SK-N-SH (cell line): ENCODE measurements around the gene CFAP299. TPM values are rescaled to one million over a fixed set of nuclear protein-coding genes. Genes with fewer than 3 reads are reported as not detected.

Experiments
- CTCF ChIA-PET: fragments of 300-600, 350-600 bp; formaldehyde crosslinking; extraction: SDS; loops from one replicate; lab custom pipeline; 2021; lab: Yijun Ruan, JAX
- POLR2A ChIA-PET: fragments of 350-600 bp; sonication (Branson Sonifier 250); formaldehyde crosslinking; extraction: SDS; loops from one replicate; lab custom pipeline; 2020; ENCODE audit warnings: antibody characterized with exemption, inconsistent platforms; lab: Yijun Ruan, JAX
- DNase-seq: peaks from one replicate; pipeline ENCODE4 v3.0.0; 2012
- H2AFZ ChIP-seq: fragments of 200-600 bp; sonication (generic); 2 replicates; pipeline ENCODE4 v1.8.1; 2016; ENCODE audit warnings: antibody characterized with exemption, mild to moderate bottlenecking, low read depth
- H3F3A ChIP-seq: fragments of 200-600 bp; sonication (generic); replicated peaks from 2 replicates; pipeline ENCODE3; 2016; ENCODE audit warnings: antibody characterized with exemption, mild to moderate bottlenecking; ENCODE audit not compliant: insufficient read depth
- H3K27ac ChIP-seq, 2 experiments: fragments of 200-500 bp in 1 of 2; fragments of 200-600 bp in 1 of 2; sonication (Bioruptor generic) in 1 of 2; sonication (generic), shearing (Covaris generic) in 1 of 2; 2 replicates each; pipeline versions ENCODE4 v1.5.1 to v1.6.1; 2014 to 2016; ENCODE audit warnings: low read depth in 2 of 2, inconsistent platforms in 1 of 2, low read length in 1 of 2, mild to moderate bottlenecking in 1 of 2, mixed read lengths in 1 of 2
- H3K27me3 ChIP-seq: fragments of 200-600 bp; sonication (generic), shearing (Covaris generic); 2 replicates; pipeline ENCODE4 v1.6.1; 2016; ENCODE audit warnings: mixed run types; ENCODE audit not compliant: insufficient read depth
- H3K36me3 ChIP-seq, 2 experiments: fragments of 200-500 bp in 1 of 2; fragments of 200-600 bp in 1 of 2; sonication (Bioruptor generic) in 1 of 2; sonication (generic) in 1 of 2; replicated peaks in 1 of 2; 2 replicates each; pipeline versions ENCODE3 to v1.5.1; 2014 to 2016; ENCODE audit warnings: low read length in 1 of 2, mild to moderate bottlenecking in 1 of 2; ENCODE audit not compliant: insufficient read depth in 2 of 2, control insufficient read depth in 1 of 2
- H3K4me1 ChIP-seq, 2 experiments: fragments of 200-500 bp in 1 of 2; fragments of 200-600 bp in 1 of 2; sonication (Bioruptor generic) in 1 of 2; sonication (generic), shearing (Covaris generic) in 1 of 2; 2 replicates each; pipeline versions ENCODE4 v1.5.1 to v1.6.1; 2014 to 2016; ENCODE audit warnings: low read depth in 1 of 2, low read length in 1 of 2, mixed run types in 1 of 2; ENCODE audit not compliant: insufficient read depth in 2 of 2, control insufficient read depth in 1 of 2
- H3K4me2 ChIP-seq: fragments of 200-600 bp; sonication (generic), shearing (Covaris generic); 2 replicates; pipeline ENCODE4 v1.6.1; 2017; ENCODE audit warnings: mixed run types
- H3K4me3 ChIP-seq, 2 experiments: fragments of 200-500 bp in 1 of 2; fragments of 200-600 bp in 1 of 2; sonication (Bioruptor generic) in 1 of 2; sonication (generic), shearing (Covaris generic) in 1 of 2; 2 replicates each; pipeline versions ENCODE4 v1.5.1 to v1.8.1; 2014 to 2016; ENCODE audit warnings: low read depth in 2 of 2, inconsistent platforms in 1 of 2, low read length in 1 of 2, mild to moderate bottlenecking in 1 of 2, mixed read lengths in 1 of 2, moderate library complexity in 1 of 2
- H3K79me2 ChIP-seq: fragments of 200-600 bp; sonication (generic); 2 replicates; pipeline ENCODE4 v1.8.1; 2017; ENCODE audit warnings: mild to moderate bottlenecking; ENCODE audit not compliant: insufficient read depth
- H3K9ac ChIP-seq: fragments of 200-600 bp; sonication (generic); 2 replicates; pipeline ENCODE4 v1.6.1; 2017; ENCODE audit warnings: mixed run types
- H3K9me2 ChIP-seq: fragments of 200-600 bp; sonication (generic); 2 replicates; pipeline ENCODE4 v1.6.1; 2017; ENCODE audit warnings: mixed run types
- H3K9me3 ChIP-seq: fragments of 200-600 bp; sonication (generic); 2 replicates; pipeline ENCODE4 v1.6.1; 2017; ENCODE audit warnings: mixed run types, mild to moderate bottlenecking, moderate library complexity
- H4K20me1 ChIP-seq: fragments of 200-600 bp; sonication (generic); 2 replicates; pipeline ENCODE4 v1.6.1; 2017; ENCODE audit warnings: mild to moderate bottlenecking, mixed run types; ENCODE audit not compliant: insufficient read depth
- CHD2 ChIP-seq: fragments of 150-350 bp; IDR thresholded peaks from 2 replicates; pipeline ENCODE4 v1.6.1; 2018; ENCODE audit warnings: low read length; ENCODE audit not compliant: partially characterized antibody
- ELF1 ChIP-seq: IDR thresholded peaks from 2 replicates; pipeline ENCODE4 v1.4.0; 2012
- EP300 ChIP-seq, 2 experiments: IDR thresholded peaks; 2 replicates each; pipeline versions ENCODE4 v1.4.0 to v1.6.1; 2012; ENCODE audit warnings: borderline replicate concordance in 1 of 2, low read depth in 1 of 2, low read length in 1 of 2
- EZH2phosphoT487 ChIP-seq: fragments of 200-600 bp; sonication (generic); IDR thresholded peaks from 2 replicates; pipeline ENCODE4 v1.6.1; 2017; ENCODE audit warnings: low read depth, mixed run types, mild to moderate bottlenecking, antibody characterized with exemption, moderate library complexity, borderline replicate concordance
- FOXJ3 ChIP-seq: sonication (generic); formaldehyde crosslinking; IDR thresholded peaks from 2 replicates; pipeline ENCODE4 v1.5.1; 2020; ENCODE audit warnings: mild to moderate bottlenecking, missing genetic modification reagents
- GABPA ChIP-seq: IDR thresholded peaks from 2 replicates; pipeline ENCODE4 v1.4.0; 2012; ENCODE audit warnings: low read depth, mild to moderate bottlenecking
- JUND ChIP-seq: IDR thresholded peaks from 2 replicates; pipeline ENCODE4 v1.4.0; 2012
- NRF1 ChIP-seq: IDR thresholded peaks from 2 replicates; pipeline ENCODE4 v1.6.1; 2012; ENCODE audit warnings: low read depth, mild to moderate bottlenecking, low read length
- RFX5 ChIP-seq: IDR thresholded peaks from 2 replicates; pipeline ENCODE4 v1.6.1; 2012; ENCODE audit warnings: mild to moderate bottlenecking, improper control_type of control experiment, low read length
- RXRA ChIP-seq: IDR thresholded peaks from 2 replicates; pipeline ENCODE4 v1.4.0; 2012; ENCODE audit warnings: low read depth, mild to moderate bottlenecking, borderline replicate concordance
- SIN3A ChIP-seq: IDR thresholded peaks from 2 replicates; pipeline ENCODE4 v1.6.1; 2012; ENCODE audit warnings: low read depth, mild to moderate bottlenecking, low read length, moderate library complexity, borderline replicate concordance
- SMC3 ChIP-seq: IDR thresholded peaks from 2 replicates; pipeline ENCODE4 v1.6.1; 2012; ENCODE audit warnings: low read depth, low read length, improper control_type of control experiment
- TCF12 ChIP-seq: IDR thresholded peaks from 2 replicates; pipeline ENCODE4 v1.4.0; 2012
- TEAD4 ChIP-seq: IDR thresholded peaks from 2 replicates; pipeline ENCODE4 v1.4.0; 2012; ENCODE audit warnings: mild to moderate bottlenecking, borderline replicate concordance; ENCODE audit not compliant: insufficient read depth
- WGBS: methylation state at CpG from one replicate; pipeline ENCODE4 v1.1.6; 2017; ENCODE audit warnings: low lambda C conversion rate; 5-methylcytosine and 5-hydroxymethylcytosine counted together
- polyA plus RNA-seq, 3 experiments: library from polyadenylated mRNA; depleted of rRNA; stranded (reverse); fragments of >200 nt; gene quantifications; 2 replicates each; pipeline ENCODE4 v1.2.3, GENCODE V29; 2012
- TF ChIP-seq, protein P1 (sequence below): fragments of 150-350 bp; IDR thresholded peaks from 2 replicates; pipeline ENCODE4 v1.6.1; 2017; ENCODE audit warnings: antibody characterized with exemption, low read length, low read depth, borderline replicate concordance
- TF ChIP-seq, protein P2 (sequence below): fragments of 200-600 bp; sonication (generic); IDR thresholded peaks from 2 replicates; pipeline ENCODE4 v1.6.1; 2017; ENCODE audit warnings: antibody characterized with exemption, mild to moderate bottlenecking, moderate library complexity
- TF ChIP-seq, protein P3 (sequence below): IDR thresholded peaks from 2 replicates; pipeline ENCODE4 v1.4.0; 2012; ENCODE audit warnings: low read depth, borderline replicate concordance
- TF ChIP-seq, protein P4 (sequence below): IDR thresholded peaks from 2 replicates; pipeline ENCODE4; 2012

Gene CFAP299
- polyA plus RNA-seq, 1 of the 3 experiments (the other 2 are of a cell fraction) = 1.2 TPM

DNA sequence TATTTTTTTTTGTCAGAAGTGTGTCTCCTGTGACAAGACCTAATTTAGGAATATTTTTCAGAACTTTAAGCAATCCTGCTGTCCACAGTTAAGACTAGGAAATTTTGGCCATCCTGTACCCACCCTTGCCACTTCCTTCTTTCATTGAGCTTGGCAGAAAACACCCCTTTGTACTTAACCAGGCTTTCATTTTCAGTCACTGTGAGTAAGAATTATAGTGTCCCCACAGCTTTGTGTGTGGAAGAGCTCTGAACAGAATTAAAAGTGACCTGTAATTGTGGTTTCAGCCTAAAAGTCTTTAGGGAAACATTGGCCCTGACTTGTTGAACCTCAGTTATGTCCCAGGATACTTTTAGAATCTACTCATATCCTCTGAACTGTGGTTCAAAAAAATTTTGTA, 541.3 kb downstream of the CFAP299 start:
- Histone ChIP-seq H3K4me2 (no peak overlapping the region), H3K4me3 (no peak overlapping the region), H3K36me3 (no peaks in the 10 kb centered on the region), H3K9ac (no peak overlapping the region), H3K79me2 (no peaks in the 10 kb centered on the region), H3F3A (no peaks in the 10 kb centered on the region), H3K9me3 (no peaks in the 10 kb centered on the region), H3K9me2 (no peaks in the 10 kb centered on the region), H4K20me1 (no peaks in the 10 kb centered on the region), H3K27me3 (no peaks in the 10 kb centered on the region), H3K4me1 (no peaks in the 10 kb centered on the region), H3K27ac (no peak overlapping the region), H2AFZ (no peak overlapping the region)
- ChIA-PET CTCF (interaction anchor here (1.0 kb wide), 1 partner anchor 35 kb away, joined by 3 read pairs; no protein-coding TSS in a partner anchor), POLR2A (no interaction called here)
- no peak for DNase-seq
- TF ChIP-seq RXRA (no peak), RFX5 (no peak), EZH2phosphoT487 (no peak), SMC3 (no peak), NRF1 (no peak), FOXJ3 (CRISPR knock-in tag) (no peak), CHD2 (no peak), SIN3A (no peak), GABPA (no peak), ELF1 (no peak), TCF12 (no peak)
- TF ChIP-seq, protein P1, sequence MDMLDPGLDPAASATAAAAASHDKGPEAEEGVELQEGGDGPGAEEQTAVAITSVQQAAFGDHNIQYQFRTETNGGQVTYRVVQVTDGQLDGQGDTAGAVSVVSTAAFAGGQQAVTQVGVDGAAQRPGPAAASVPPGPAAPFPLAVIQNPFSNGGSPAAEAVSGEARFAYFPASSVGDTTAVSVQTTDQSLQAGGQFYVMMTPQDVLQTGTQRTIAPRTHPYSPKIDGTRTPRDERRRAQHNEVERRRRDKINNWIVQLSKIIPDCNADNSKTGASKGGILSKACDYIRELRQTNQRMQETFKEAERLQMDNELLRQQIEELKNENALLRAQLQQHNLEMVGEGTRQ = no peak
- TF ChIP-seq, protein P2, sequence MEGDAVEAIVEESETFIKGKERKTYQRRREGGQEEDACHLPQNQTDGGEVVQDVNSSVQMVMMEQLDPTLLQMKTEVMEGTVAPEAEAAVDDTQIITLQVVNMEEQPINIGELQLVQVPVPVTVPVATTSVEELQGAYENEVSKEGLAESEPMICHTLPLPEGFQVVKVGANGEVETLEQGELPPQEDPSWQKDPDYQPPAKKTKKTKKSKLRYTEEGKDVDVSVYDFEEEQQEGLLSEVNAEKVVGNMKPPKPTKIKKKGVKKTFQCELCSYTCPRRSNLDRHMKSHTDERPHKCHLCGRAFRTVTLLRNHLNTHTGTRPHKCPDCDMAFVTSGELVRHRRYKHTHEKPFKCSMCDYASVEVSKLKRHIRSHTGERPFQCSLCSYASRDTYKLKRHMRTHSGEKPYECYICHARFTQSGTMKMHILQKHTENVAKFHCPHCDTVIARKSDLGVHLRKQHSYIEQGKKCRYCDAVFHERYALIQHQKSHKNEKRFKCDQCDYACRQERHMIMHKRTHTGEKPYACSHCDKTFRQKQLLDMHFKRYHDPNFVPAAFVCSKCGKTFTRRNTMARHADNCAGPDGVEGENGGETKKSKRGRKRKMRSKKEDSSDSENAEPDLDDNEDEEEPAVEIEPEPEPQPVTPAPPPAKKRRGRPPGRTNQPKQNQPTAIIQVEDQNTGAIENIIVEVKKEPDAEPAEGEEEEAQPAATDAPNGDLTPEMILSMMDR = no peak
- TF ChIP-seq, protein P3, sequence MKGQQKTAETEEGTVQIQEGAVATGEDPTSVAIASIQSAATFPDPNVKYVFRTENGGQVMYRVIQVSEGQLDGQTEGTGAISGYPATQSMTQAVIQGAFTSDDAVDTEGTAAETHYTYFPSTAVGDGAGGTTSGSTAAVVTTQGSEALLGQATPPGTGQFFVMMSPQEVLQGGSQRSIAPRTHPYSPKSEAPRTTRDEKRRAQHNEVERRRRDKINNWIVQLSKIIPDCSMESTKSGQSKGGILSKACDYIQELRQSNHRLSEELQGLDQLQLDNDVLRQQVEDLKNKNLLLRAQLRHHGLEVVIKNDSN = no peak

DNA sequence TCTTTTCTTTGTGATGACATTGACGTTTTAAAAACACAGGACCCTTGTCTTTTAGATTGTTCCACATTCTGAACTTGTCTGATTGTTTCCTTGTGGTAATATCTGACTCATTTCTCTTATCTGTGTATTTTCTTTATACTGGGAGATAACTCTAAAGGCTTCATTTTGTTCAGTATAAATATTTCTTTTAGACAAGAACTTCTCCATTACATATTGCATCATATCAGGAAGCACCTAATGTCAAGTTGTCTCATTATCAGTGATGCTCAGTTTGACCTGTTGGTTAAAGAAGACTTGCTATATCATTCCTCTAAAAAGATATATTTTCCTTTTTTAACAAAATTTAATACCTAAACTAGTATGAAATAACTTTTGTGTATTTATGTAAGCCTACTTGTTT, 542.7 kb downstream of the CFAP299 start:
- WGBS = 2% methylated on average over 1 of the region's 1 CpG
- Histone ChIP-seq H3K36me3 (no peaks in the 10 kb centered on the region), H3K9me2 (no peaks in the 10 kb centered on the region), H3K4me1 (no peaks in the 10 kb centered on the region), H3F3A (no peaks in the 10 kb centered on the region), H3K9ac (no peak overlapping the region), H2AFZ (no peak overlapping the region), H3K27me3 (no peaks in the 10 kb centered on the region), H3K27ac (no peak overlapping the region), H4K20me1 (no peaks in the 10 kb centered on the region)
- DNase-seq = no peak
- POLR2A ChIA-PET = no interaction called here
- TF ChIP-seq, protein P4, sequence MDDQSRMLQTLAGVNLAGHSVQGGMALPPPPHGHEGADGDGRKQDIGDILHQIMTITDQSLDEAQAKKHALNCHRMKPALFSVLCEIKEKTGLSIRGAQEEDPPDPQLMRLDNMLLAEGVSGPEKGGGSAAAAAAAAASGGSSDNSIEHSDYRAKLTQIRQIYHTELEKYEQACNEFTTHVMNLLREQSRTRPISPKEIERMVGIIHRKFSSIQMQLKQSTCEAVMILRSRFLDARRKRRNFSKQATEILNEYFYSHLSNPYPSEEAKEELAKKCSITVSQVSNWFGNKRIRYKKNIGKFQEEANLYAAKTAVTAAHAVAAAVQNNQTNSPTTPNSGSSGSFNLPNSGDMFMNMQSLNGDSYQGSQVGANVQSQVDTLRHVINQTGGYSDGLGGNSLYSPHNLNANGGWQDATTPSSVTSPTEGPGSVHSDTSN = no peak
- TF ChIP-seq TEAD4 (no peak), EP300 (IDR thresholded peaks at IDR 0.05; ENCODE audit: borderline replicate concordance in 1 of 2, low read depth in 1 of 2, low read length in 1 of 2) (no peak), JUND (no peak)
- TF ChIP-seq, all 33 proteins: peak for 0
- H3K4me2 ChIP-seq = no peak overlapping the region
- CTCF ChIA-PET = no interaction called here
- H3K79me2 ChIP-seq = no peaks in the 10 kb centered on the region
- no peaks in the 10 kb centered on the region; the same call in 1 of the 2 replicates for H3K9me3 ChIP-seq
- no peak overlapping the region for H3K4me3 ChIP-seq
